ENCODE data around the gene STRBP.
"Not testable (repeated sequence)": the region's sequence is repeated elsewhere in the genome, so short reads cannot be mapped to it uniquely, and the experiment has no call there.

STRBP gene

DNA sequence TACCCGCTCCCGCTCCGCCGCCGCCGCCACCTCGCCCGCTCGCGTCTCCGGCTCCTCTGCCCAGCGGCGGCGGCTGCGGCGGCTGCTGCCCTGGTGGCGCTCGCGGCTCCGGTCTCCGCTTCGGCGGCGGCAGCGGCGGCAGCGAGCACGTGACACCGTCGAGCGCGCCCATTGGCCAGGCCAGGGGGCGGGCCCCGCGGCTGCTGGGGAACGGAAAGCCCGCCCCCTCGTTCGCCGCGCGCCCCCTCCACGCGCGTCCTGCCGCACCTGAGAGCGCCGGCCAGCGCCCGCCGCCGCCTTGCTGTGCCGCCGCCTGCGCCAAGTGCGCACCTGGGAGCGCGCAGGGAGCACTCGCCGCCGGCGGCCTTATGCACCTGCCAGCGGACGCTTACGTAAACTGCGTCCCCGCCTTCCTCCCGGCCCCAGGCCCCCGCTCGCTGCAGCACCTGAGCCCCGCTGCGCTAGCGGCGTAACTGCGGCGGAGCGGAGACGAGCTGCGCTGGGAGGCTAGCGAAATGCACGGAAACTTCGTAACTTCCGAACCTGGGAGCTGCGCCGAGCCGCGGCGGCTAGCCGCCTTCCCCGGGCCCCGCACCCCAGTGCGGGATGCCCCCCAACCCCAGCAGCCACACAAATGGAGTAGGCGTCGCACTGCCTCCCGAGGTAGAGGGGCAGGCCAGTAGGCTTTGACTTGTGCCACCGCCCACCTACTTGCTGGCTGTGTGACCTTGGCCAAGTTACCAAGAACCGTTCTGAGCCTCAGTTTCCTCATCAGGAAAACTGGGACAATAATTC lies at the start of gene STRBP:
TSS of gene STRBP (minus strand) at position 122 of the 795 bp plus-strand sequence. CDS start 84,452 bp downstream, outside the sequence.
- peak; percentile 81 to 90 (median 85) for DNase-seq (ENCODE audit: low read depth in 4 of 4, low spot score in 1 of 4)

DNA sequence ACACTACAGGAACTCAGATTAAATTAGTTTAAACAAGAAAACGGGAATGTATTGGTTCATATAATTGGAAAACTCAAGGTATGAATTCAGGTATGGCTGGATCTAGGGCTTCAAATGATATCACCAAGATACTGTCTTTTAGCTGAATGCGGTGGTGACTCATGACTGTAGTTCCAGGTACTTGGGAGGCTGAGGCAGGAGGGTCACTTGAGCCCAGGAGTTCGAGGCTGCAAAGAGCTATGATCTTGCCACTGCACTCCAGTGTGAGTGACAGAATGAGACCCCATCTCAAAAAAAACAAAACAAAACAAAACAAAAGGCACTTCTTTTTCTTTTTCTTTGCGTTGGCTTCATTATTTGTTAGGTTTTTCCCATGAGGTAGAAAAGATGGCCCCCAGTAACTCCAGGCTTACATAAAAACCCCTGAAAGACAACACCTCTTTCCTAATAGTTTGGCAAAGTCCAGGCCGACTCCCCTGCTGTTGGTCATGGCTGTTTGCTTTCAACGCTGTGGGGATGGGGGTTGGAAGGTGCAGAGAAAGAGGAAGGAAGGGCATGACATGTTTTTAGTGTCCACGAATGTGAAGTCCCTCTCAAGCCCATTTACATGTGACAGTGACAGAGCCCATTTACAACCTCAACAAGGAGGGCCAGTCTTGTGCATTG lies 47.8 kb upstream of the STRBP start:
- no peak for DNase-seq (ENCODE audit: low read depth in 4 of 4, low spot score in 1 of 4)

DNA sequence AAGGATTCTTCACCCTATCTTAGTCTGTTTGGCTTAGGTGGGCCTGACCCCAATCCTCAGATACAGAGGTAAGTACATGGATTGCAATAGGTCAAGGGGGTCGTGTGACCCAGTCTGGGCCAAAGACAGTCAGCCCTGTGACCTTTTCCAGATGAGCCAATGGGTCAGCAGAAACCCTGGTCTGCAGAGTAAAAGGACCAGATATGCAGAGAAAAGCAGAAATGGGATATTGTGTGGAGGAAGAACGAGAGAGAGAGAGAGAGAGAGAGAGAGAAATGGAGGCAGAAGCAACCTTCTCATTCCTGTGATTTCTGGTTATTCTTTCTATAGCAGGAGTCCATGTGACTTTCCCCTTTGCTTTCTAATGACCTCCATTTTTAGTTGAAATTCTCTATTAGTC lies 47.2 kb upstream of the STRBP start:
- DNase-seq (ENCODE audit: low read depth in 4 of 4, low spot score in 1 of 4): no peak

DNA sequence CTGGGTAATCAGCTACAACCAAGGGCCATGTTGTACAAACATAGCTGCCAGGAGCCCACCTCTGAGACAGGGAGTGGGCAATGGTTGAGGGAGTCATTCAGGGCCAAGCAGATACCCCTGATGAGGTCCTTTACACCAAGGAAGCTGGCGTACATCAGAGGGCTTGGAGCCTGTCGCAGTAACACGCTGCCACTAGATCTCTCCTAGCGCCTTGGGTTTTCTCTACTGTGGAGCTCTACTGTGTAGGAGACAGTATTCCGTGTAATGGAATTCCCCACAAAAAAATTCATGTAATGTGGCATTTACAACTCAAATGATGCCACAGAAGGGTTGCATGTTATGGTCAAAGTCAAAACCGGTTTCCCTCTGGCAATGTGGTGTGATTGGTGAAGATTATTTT lies 46.2 kb upstream of the STRBP start:
- DNase-seq (ENCODE audit: low read depth in 4 of 4, low spot score in 1 of 4): no peak

DNA sequence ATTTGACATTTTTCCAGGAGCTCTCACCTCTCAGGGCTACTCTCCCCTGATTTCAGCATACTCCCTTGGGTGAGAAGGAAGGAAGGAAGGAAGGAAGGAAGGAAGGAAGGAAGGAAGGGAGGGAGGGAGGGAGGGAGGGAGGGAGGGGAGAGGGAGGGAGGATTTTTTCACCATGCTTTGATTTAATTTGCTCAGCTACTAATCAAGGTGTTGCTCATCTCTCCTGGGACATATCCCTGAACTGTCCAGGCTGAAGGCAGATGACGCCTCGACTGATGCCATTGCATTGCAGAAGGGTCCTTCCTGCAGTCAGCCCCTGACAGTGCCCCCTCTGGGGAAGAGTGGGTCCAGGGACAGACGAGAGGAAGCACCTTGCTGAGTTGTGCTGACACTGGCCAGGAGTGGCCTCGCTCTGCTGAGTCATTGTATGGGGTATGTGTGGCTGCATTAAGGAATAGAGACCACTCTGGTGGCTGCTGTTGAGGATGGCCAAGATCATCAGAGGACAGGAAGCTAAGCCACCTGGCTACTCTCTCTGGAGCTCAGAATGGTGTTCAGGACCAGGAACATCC lies 44.0 kb upstream of the STRBP start:
- DNase-seq (ENCODE audit: low read depth in 4 of 4, low spot score in 1 of 4): no peak

DNA sequence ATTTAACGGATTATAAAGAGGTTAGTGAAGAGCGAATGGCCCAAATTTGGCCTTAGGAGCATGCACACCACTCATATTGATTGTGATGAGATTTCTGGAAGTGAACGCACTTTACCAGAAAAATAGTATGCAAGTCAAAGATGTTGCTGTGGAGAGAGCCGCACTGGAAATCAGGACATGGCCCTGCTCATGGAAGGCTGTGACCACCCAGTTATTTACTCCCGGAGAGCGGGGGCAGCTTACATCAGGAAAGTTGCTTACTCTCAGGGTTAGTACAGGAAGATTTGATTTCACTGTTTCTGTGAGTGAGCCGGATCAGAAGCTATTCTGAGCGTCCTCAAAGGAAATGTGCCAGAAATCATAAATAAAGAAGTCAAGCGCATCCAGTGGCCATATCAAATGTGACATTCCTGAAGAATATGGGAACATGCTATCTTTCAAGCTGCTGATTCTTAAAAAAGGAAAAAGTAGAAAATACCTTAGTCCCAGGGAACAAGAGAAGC lies 42.9 kb upstream of the STRBP start:
- no peak for DNase-seq (ENCODE audit: low read depth in 4 of 4, low spot score in 1 of 4)

DNA sequence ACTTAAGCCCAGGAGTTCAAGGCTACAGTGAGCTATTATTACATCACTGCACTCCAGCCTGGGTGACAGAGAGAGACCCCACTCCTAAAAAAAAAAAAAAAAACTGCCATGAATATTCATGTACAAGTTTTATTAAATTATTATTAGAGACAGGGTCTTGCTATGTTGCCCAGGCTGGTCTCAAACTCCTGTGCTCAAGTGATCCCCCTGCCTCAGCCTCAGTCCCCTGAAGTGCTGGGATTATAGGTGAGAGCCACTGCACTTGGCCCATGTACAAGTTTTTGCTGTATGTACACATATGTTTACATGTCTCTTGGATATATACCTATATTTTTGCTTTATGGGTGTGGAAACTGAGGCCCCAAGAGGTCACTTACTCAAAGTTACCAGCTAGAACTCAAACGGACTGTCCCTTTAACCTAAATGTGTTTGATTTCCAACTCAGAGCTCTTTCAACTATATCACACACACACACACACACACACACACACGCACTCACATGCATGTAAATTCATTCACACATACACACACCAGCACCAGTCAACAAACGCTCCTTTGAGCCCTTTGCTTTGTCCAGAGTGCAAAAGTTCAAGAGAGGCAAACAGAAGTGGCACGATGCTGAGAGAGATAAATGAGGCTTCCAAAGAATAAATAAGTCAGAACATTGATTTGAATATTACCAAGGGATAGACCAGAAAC lies 42.3 kb upstream of the STRBP start:
- no peak for DNase-seq (ENCODE audit: low read depth in 4 of 4, low spot score in 1 of 4)

DNA sequence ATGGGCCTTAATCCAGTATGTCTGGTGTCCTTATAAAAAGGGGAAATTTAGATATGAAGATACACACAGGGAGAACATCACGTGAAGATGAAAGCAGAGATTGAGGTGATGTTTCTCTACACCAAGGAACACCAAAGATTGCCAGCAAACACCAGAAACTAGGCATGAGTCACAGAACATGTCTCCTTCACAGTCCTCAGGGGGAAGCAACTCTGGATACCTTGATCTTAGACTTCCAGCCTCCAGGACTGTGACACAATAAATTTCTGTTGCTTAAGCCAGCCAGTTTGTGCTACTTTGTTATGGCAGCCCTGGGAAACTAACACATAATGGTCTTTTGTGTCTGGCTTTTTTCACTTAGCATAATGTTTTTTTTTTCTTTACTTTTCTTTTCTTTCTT lies 41.2 kb upstream of the STRBP start:
- DNase-seq (ENCODE audit: low read depth in 4 of 4, low spot score in 1 of 4): no peak

DNA sequence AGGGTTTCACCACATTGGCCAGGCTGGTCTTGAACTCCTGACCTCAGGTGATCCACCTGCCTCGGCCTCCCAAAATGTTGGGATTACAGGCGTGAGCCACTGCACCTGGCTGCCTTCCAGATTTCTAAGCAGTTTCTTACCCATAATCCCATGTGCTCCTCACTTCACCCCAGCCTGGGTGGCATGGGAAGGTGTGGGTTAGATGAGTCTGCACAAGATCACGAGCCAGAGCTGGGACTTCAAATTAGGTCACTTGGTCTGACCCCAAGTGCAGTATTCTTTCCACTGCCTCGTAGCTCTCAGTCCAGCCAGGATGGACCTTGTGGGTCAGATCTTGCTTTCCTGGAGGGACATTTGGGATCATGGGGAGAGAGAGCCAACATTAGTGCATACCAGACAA lies 37.5 kb upstream of the STRBP start:
- DNase-seq (ENCODE audit: low read depth in 4 of 4, low spot score in 1 of 4): no peak

DNA sequence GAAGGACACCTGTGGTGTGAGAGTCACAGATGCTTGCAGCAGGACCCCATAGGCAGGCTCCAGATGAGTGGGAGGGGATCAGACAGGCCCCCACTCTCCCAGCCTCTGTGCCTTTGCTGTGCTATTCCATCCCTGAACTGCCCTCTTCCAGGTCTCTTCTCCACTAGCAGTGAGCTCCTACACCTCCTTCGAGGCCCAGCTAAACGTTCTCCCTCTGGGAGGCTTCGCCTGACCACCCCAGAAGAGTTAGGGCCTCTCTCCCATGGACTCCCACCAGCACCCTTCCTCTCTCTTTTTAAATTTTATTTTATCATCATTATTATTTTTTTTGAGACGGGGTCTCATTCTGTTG lies 35.9 kb upstream of the STRBP start:
- no peak for DNase-seq (ENCODE audit: low read depth in 4 of 4, low spot score in 1 of 4)

DNA sequence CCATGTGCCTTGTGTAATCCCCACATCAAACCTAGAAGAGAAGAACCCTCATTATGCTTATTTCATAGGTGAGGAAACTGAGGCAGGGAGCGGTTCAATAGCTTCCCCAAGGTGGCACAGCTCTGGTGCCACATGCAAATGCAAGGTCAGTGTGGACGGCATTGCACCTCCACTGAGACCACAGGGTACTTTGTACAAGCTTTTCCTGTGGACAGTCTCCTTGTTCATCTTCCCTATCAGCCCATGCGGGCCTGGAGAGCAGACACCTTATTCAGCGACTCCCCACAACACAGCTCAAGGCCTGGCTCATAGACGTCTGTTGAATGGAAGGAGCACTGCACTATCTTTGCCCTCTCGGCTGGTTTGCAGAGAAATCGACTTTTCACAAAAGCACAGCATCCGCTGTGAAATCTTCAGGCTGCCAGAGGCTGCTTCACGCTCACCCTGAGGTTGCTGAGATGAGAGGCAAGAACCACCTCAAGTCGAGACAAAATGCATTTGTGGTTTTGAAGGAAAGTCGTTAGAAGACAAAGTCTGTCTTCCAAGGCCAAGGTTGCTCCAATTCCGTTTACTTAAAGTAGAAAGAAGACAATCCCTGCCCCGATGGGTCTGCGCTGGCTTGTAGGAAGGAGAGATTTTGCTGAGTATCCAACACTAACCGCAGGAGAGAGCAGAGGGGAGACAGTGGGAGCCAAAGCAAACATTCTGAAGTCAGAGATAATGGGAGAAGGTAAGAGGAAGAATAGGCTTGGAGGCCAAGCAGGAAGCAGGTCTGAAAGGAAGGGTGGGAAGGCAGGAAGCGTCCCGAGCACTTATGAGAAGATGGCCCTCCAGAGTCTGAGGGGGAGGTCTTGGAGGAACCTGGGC lies 34.2 kb upstream of the STRBP start:
- no peak for DNase-seq (ENCODE audit: low read depth in 4 of 4, low spot score in 1 of 4)

DNA sequence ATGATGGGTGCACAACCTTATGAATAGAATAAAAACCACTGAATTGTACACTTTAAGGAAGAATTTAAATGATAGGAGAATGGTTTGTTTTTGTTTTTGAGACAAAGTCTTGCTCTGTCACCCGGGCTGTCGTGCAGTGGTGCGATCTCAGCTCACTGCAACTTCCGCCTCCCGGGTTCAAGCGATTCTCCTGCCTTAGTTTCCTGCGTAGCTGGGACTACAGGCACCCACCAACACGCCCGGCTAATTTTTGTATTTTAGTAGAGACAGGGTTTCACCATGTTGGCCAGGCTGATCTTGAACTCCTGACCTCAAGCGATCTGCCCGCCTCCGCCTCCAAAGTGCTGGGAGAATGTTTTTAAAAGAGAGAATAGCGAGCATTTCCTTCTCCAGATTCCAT lies 33.5 kb upstream of the STRBP start:
- not testable (repeated sequence) for DNase-seq (ENCODE audit: low read depth in 4 of 4, low spot score in 1 of 4)

DNA sequence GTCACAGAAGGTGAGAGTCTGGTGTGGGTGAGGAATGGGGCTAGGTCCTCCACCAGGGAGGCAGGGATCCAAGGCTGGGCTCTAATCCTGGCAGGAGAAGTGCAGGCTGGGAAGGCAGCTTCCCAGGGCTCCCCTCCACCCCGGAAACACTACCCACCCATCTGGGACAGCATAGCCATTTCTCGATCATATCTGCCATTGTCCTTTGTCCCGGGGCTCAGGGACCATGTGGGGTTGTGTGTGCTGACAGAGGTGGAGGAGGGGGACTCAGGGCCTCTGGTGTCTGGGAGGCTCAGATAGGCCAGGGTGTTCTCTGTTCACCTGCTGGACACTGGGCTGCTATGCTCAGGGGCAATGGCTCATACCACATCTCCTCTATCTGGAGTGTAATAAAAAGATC lies 32.2 kb upstream of the STRBP start:
- DNase-seq (ENCODE audit: low read depth in 4 of 4, low spot score in 1 of 4): no peak

DNA sequence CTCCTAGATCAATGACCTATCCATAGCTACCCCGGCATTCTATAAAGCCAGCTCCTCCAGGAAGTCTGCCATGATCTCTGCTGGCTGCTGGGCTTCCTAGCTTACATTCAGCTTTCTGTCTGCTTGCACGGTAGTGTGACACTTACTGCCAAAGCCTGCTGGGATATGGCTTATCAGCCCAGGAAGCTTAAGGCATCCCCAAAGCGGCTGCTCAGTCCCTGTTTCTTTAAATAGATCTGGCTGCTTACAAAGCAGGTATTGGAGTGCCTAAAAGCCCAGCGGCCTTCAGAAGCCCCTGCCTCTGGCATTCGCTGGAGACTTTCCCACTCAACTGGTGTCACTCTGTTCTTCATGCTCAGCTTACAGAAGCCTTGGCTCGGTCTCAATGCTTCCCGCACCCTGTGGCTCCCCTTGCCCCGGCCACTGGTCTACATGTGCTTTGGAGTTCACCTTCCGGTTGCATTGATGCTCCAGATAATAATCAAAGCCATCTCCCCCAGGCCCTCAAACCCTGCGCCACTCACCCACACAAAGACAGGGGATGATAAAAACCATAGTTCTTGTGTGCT lies 31.3 kb upstream of the STRBP start:
- no peak for DNase-seq (ENCODE audit: low read depth in 4 of 4, low spot score in 1 of 4)

DNA sequence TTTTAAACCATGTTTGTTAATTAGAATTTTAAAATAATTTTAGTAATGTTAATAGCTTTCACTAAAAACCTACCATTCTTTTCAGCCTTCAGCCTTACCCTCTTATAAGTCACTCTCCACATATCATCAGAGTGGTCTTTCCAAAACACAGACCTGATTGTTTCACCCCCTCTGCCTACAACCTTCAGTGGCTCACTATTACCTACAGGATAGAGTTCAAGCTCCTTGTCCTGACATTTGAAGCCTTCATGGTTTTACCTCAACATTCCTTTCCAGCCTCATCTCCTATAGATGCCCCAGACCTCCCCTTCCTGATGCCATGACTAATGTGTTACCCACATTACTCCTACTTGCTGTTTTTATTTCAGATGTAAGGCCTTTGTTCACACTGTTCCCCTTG lies 27.8 kb upstream of the STRBP start:
- no peak for DNase-seq (ENCODE audit: low read depth in 4 of 4, low spot score in 1 of 4)

DNA sequence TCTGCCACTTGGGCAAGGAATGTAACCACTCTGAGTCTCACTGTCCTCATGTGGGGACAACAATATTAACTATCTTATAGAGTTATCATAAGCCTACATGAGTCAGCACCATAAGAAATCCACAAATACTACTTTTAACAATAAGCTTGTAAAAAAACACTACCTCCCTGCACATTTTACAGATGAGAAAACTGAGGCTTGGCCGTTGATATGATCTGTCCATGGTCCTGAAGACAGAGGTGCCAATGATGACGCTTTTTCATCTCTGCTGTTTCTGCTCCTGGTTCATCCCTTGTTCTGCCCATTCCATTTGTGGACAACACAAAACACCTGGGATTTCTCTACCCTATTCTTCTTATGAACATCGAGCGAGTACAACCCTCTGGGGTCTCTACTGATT lies 23.4 kb upstream of the STRBP start:
- DNase-seq (ENCODE audit: low read depth in 4 of 4, low spot score in 1 of 4): no peak

DNA sequence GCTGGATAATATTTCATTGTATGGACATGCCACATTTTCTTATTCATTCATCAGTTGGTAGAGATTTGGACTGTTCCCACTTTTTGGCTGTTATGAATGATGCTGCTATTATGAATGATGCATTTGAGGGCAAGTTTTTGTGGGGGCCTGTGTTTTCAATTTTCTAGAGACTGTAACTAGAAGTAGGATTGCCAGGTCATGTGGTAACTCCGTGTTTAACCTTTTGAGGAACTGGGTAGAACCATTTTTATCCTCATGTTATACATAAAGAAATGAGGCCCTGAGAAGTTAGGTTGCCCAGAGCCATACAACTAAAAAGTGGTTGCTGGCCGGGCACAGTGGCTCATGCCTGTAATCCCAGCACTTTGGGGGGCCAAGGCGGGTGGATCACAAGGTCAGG lies 22.4 kb upstream of the STRBP start:
- no peak for DNase-seq (ENCODE audit: low read depth in 4 of 4, low spot score in 1 of 4)

DNA sequence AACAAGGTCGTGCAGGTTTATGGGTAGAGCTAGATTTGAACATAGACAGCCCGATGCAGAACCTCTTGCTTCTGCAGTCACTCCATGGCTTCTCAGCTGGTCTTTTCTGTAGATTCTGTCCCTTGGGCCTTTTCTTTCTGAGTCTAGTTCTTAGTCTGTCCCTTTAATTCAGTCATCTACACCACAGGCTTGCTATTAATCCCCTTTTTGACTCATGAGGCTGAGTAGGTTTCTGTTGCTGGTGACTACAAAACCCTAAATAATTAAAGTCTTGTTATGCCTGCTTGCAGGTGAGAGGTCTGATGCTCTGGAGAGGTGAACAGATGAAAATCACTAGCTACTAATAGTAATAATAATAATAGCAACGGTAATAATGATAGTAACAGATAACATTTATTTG lies 19.3 kb upstream of the STRBP start:
- no peak for DNase-seq (ENCODE audit: low read depth in 4 of 4, low spot score in 1 of 4)

DNA sequence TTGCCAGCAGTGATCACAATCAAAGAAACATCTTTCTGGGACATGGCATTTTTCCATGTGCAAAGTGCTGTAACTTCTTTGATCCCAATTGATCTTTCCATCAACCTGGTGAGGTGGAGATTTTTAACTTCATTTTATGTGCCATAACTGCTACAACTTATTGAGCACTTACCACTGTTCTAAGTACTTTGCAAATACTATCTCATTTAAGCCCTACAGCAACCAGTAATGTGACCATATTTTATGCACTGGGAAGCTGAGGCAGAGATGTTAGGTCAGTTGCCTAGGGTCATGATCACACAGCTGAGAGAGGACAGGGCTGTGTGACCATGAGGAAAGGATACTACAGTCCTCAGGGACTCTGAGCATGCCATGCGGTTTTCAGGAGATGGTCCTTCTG lies 17.9 kb upstream of the STRBP start:
- no peak for DNase-seq (ENCODE audit: low read depth in 4 of 4, low spot score in 1 of 4)

DNA sequence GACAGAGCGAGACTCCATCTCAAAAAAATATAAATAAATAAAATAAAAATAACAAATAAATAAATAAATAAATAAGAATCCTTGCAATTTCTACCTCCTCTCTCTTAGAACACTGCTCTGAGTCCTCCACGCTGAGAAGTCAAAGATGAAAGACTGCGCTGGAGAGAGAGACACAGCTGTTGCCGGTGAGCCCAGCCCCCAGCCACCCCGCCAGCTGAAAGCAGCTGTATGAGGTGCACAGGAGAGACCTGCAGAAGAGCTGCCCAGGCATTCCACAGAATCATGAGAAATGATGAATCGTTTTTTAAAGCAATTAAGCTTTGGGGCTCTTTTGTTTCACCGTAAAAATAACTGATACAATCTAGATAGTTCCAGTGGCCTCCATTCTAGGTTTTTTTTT lies 16.3 kb upstream of the STRBP start:
- DNase-seq (ENCODE audit: low read depth in 4 of 4, low spot score in 1 of 4): no peak

DNA sequence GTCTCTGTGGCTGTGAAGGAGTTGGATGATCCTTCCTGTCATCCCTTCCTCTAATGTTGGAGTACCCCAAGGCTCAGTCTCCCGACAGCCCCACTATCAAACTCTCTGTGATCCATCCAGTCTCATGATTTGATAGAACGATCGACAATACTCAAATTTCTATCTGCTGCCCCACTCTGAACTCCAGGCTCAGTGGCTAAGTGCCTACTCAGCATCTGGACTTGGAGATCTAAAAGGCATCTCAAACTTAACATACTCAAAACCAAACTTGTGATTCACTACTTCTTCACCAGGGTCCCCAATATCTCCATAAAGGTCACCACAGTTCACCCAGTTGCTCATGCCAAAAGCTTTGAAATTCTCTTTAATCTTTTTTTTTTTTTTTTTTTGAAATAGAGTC lies 15.1 kb upstream of the STRBP start:
- no peak for DNase-seq (ENCODE audit: low read depth in 4 of 4, low spot score in 1 of 4)

Data from stimulated activated CD4-positive, alpha-beta T cell treated with anti-CD3 and anti-CD28 coated beads, Interleukin-1b, Interleukin-23, amount 100 ng/mL, for 24 hours (primary cell).